ENCODE data around the gene MSL3.

DNA sequence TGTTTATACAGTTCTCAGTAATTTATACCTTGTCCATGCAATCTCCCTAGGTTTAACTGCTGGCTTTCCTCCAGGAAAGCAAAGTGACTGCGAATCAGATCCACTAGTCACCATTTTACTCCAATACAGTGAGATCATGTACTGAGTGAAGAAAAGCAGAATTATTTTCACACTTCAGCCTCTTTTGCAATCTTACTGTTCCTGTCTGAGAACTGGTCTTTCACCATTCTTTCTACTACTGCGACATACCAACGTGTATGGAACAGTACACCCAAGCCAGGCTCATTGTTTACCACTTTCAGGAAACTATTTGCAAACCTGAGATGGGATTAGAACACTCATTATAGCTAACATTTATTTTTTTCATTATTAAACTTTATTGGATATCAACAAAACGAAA, 8.0 kb upstream of the MSL3 start:
- TF ChIP-seq, protein P1, sequence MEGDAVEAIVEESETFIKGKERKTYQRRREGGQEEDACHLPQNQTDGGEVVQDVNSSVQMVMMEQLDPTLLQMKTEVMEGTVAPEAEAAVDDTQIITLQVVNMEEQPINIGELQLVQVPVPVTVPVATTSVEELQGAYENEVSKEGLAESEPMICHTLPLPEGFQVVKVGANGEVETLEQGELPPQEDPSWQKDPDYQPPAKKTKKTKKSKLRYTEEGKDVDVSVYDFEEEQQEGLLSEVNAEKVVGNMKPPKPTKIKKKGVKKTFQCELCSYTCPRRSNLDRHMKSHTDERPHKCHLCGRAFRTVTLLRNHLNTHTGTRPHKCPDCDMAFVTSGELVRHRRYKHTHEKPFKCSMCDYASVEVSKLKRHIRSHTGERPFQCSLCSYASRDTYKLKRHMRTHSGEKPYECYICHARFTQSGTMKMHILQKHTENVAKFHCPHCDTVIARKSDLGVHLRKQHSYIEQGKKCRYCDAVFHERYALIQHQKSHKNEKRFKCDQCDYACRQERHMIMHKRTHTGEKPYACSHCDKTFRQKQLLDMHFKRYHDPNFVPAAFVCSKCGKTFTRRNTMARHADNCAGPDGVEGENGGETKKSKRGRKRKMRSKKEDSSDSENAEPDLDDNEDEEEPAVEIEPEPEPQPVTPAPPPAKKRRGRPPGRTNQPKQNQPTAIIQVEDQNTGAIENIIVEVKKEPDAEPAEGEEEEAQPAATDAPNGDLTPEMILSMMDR (IDR thresholded peaks at IDR 0.05), result no peak
- no peak for TF ChIP-seq POLR2AphosphoS5 (IDR thresholded peaks at IDR 0.05; ENCODE audit: low read depth, low read length)

Measured in Panc1 (cell line).